GM12872 (cell line): ENCODE measurements around the gene SP100.

ENCODE experiments used
- CTCF ChIP-seq: IDR thresholded peaks from 3 replicates; pipeline ENCODE4 v1.5.1; 2011; ENCODE audit warnings: low read depth, mild to moderate bottlenecking, low read length, moderate library complexity; ENCODE audit not compliant: insufficient read depth

The SP100 gene

GRCh38 chr2:230403746-230404145 is 12.3 kb upstream of the SP100 start:
- TF ChIP-seq CTCF: no peak

DNA sequence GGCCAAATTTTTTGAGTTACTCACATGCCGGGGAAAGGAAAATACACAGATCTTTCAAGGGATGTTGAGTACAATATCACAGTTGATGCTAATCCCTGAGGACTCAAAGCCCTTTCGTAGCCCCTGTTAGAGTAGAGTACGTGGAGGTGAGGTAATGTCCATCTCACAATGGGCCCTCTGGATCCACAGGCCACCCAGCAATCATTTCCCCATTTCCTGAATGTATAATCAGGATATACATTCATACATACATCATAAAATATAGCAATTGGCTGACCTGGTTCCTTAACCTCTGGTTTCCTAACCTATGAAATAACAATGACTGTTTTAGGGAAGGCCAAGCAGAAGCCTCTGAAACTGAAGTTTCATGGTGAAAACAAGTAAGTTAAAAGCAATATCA is 10.2 kb upstream of the SP100 start:
- no peak for TF ChIP-seq CTCF

- TF ChIP-seq CTCF: no peak
Measured at GRCh38 chr2:230408244-230408842, 7.7 kb upstream of the SP100 start.

DNA sequence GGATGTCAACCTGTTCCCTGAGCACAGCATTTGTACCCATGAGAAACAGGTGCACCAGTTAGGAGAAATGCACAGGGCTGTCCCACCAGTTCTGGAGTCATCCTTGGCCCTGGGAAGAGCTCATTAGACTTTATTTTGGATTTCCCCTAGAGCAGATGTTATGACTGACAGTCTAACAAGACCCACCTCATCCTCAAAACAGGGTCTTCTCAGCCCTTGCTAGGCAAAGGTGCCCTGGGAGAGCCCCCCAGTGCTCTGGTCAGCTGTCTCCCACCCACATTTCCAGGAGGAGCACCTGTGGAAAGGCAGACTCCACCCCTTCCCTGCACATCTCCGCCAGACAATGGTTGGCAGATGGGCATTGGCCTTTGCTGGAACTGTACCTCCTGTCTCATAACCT is 5.7 kb upstream of the SP100 start:
- no peak for TF ChIP-seq CTCF

DNA sequence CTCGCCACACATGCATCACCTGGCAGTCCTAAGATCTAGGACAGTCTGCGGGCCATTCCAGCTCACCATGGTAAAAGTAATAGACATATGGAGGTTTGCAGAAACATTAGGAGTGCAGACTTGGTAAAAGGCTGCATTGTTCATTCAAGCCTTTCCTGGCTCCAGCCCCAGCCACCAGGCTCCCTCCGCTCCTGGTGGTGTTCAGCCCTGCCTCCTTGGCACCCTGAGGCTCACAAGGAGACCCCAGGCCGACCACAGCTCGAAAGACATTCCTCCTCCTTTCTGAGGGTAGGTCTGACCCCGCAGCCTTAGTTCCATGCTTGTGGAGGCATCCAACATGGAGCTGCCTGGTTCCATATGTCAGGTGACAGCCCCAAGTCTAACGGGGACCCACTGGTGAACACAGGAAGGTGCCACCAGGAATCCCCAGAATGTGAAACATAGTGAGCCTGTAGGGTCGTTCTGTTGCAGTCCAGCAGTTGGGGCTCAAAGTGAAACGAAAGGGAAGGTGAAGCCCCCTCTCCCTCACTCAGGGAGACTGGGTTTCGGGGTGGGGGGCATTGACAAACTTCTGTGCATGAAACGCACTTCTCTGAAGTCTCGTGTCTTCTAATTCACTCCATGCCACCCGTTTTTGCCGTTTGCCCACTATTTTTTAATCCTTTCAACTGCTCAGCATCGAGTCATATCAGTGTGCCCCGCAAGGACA is 5.0 kb upstream of the SP100 start:
- TF ChIP-seq CTCF: no peak

DNA sequence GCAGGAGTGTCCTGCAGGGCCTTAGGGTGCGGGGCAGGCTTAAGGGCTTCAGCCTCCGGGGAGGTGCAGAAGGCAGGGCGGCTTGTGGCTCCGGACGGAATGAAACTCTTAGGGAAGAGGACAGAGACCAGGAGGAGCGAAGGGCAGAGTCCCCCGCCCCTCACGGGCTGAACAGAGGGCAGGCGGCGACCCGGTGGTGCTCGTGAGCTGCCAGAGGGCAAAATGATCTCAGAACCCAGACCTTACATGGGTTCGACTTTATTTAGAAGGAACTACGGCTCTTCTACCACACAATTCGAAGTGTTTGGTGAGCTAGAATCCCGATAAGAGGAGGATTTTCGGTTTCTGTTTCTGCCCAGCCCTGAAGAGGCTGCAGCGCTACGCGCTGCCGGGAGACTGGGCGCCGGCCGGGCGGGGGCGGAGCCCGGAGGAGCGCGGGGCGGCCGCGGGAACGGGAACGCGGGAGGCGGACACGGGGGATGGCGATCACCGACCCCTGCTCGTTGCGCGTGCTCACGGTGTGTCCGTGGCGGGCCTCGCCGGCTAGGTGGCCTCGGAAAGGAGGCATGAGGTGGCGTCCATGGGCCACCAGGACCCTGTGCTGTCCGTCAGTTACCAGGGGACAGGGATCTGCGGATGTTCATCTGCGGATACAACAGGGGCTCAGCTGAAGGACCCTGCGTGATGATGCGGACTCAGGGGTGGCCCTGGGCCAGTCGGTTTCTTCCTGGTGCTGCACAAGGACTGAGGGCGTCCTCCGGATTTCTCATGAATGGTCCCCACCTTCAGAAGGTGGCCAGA is 4.2 kb upstream of the SP100 start:
- no peak for TF ChIP-seq CTCF

DNA sequence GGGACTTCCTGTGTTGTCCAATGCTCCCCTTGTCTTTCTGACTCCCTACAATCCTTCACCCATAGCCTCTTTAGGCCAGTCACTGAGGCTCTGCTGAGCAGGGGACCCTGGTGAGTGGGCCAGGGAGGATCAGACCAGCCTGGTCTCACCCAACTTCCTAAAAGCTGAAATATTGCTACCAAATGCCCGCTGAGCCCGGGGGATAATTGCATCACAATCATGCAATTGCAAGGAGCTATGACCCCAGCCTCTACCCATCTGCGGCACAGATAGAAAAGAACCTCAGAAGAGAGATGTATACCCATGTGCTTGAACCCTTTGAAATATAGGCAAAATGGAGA is 3.7 kb upstream of the SP100 start:
- no peak for TF ChIP-seq CTCF
